22Rv1 (cell line): ENCODE results near the gene PROB1.
"Not testable (repeated sequence)": the region's sequence is repeated elsewhere in the genome, so short reads cannot be mapped to it uniquely, and the experiment has no call there.

Source experiments
- H3K27ac ChIP-seq: fragments of 450-650 bp; 2 replicates; pipeline ENCODE4 v1.5.1; 2017
- ZFX ChIP-seq: fragments of 450-650 bp; IDR thresholded peaks from 2 replicates; pipeline ENCODE4 v1.6.1; 2017; ENCODE audit warnings: antibody characterized with exemption, borderline replicate concordance
- TF ChIP-seq, protein P1 (sequence below): fragments of 450-650 bp; IDR thresholded peaks from 2 replicates; pipeline ENCODE4 v1.5.1; 2017; ENCODE audit warnings: mild to moderate bottlenecking

PROB1 gene

DNA sequence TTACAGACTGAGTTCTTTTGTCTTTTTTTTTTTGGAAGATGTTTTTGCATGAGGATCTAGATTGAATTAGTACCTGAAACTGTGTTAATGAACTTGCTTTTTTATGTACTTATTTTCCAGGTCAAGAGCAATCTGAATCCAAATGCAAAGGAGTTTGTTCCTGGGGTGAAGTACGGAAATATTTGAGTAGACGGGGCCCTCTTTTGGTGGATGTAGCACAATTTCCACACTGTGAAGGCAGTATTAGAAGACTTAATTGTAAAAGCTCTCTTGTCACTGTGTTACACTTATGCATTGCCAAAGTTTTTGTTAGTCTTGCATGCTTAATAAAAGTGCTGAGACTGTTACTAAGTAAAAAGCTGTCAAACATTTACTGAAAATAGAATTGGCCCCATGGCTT, 26.3 kb downstream of the PROB1 start:
- no peak overlapping the region for H3K27ac ChIP-seq
- TF ChIP-seq, protein P1, sequence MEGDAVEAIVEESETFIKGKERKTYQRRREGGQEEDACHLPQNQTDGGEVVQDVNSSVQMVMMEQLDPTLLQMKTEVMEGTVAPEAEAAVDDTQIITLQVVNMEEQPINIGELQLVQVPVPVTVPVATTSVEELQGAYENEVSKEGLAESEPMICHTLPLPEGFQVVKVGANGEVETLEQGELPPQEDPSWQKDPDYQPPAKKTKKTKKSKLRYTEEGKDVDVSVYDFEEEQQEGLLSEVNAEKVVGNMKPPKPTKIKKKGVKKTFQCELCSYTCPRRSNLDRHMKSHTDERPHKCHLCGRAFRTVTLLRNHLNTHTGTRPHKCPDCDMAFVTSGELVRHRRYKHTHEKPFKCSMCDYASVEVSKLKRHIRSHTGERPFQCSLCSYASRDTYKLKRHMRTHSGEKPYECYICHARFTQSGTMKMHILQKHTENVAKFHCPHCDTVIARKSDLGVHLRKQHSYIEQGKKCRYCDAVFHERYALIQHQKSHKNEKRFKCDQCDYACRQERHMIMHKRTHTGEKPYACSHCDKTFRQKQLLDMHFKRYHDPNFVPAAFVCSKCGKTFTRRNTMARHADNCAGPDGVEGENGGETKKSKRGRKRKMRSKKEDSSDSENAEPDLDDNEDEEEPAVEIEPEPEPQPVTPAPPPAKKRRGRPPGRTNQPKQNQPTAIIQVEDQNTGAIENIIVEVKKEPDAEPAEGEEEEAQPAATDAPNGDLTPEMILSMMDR, result no peak
- TF ChIP-seq ZFX, result no peak

DNA sequence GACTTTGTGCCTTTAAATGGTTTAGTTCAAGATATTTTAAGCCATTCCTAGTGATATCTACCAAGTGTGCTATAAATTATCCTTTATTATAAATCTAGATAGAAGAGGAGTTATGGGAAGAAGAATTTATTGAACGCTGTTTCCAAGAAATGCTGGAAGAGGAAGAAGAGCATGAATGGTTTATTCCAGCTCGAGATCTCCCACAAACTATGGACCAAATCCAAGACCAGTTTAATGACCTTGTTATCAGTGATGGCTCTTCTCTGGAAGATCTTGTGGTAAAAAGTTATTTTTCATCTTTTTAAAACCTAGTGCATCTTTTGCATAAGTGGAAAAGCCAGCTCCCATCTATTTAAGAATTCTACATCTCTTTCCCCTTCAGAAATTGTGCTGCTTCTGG, 30.4 kb downstream of the PROB1 start:
- TF ChIP-seq, protein P1, result no peak
- no peak for TF ChIP-seq ZFX
- no peak overlapping the region for H3K27ac ChIP-seq

DNA sequence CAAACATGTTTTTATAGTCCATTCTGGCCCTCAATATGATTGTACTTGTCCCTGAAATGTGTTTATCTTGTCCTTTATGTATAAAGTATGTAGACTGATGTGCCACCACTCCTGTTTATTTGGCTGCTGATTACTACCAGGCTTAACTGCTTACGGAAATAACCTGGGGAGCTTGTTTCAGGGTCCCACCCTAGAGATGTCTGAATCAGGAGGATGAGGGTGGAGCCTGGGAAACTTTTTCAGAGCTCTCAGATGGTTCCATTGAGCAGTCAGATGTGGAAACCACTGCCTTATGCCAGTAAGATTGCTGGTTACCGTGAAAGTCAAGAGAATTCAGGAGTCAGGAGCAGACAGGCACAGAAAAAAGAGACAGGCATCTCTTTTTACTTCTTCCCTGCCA, 31.0 kb downstream of the PROB1 start:
- H3K27ac ChIP-seq, result no peak overlapping the region
- TF ChIP-seq, protein P1, result no peak
- TF ChIP-seq ZFX, result no peak

DNA sequence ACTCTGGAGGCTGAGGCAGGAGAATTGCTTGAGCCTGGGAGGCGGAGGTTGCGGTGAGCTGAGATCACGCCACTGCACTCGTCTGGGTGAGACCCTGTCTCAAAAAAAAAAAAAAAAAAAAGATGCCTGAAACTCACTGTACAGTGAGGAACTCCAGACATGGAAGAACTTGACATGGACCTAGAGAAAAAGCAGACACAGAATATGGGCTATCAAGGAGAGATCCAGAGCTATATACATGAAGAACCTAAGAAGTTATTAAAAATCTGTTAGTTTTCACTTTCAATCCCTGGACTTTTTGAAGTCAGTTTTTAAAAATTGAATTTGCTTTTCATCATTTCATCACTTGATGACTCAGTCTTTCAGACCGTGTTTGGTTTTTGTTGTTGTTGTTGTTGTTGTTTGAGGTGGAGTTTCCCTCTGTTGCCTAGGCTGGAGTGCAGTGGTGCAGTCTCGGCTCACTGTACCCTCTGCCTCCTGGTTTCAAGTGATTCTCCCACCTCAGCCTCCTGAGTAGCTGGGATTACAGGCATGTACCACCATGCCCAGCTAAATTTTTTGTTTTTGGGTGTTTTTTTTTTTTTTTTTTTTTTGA, 33.0 kb downstream of the PROB1 start:
- TF ChIP-seq, protein P1, result no peak
- TF ChIP-seq ZFX, result no peak

DNA sequence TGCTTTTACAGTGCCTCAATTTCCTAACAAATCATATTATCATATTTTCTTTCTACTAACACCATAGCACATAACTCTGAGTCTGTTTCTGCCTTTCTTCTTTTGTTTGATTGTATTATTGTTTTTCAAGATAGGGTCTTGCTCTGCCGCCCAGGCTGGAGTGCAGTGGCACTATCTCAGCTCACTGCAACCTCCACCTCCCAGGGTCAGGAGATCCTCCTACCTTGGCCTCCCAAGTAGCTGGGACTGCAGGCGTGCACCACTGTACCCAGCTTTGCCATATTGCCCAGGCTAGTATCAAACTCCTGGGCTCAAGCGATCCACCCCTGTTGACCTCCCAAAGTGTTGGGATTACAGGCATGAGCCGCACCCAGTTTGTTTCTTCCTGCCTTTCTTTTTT, 34.5 kb downstream of the PROB1 start:
- no peak overlapping the region for H3K27ac ChIP-seq
- TF ChIP-seq, protein P1, result no peak
- TF ChIP-seq ZFX, result no peak

More for the DNA sequence above, 33.0 kb downstream of the PROB1 start:
- no peak overlapping the region for H3K27ac ChIP-seq

DNA sequence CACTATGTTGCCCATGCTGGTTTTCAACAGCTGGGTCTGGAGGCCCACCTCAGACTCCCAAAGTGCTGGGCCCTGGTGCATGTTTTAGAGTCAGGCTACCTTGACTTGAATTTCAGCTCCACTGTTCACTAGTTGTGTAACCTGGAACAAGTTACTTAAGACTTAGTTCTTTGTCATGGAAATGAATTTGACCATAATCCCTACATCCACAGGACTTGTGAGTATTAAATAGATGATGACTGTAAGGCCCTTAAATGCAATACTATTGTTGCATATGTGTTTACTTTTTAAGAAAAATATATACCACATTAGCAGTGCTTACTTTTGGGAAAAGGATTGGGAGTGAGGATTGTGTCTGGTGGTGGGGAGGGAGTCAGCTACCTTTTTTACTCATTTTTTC, 36.8 kb downstream of the PROB1 start:
- TF ChIP-seq, protein P1, result no peak
- no peak overlapping the region for H3K27ac ChIP-seq

DNA sequence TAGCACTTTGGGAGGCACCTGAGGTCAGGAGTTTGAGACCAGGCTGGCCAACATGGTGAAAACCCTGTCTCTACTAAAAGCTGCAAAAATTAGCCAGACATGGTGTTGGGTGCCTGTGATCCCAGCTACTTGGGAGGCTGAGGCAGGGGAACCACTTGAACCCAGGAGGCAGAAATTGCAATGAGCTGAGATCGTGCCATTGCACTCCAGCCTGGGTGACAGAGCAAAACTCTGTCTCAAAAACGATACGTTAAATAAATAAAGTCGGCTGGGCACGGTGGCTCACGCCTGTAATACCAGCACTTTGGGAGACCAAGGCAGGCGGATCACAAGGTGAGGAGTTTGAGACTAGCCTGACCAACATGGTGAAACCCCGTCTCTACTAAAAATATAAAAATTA, 39.0 kb downstream of the PROB1 start:
- H3K27ac ChIP-seq, result not testable (repeated sequence)

DNA sequence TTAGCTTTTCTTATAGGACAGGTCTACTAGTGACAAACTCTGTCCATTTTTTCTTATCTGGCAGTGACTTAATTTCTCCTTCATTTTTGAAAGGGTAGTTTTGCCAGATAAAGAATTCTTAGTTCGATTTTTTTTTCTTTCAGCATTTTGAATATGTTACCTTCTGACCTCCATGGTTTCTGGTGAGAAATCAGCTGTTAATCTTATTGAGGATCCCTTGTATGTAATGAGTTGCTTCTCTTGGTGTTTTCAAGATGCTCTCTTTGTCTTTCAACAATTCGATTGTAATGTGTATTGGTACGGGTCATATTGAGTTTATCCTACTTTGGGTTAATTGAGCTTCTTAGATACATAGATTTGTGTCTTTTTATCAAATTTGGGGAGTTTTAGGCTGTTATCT, 40.7 kb downstream of the PROB1 start:
- no peak overlapping the region for H3K27ac ChIP-seq
- TF ChIP-seq, protein P1, result no peak
- no peak for TF ChIP-seq ZFX

DNA sequence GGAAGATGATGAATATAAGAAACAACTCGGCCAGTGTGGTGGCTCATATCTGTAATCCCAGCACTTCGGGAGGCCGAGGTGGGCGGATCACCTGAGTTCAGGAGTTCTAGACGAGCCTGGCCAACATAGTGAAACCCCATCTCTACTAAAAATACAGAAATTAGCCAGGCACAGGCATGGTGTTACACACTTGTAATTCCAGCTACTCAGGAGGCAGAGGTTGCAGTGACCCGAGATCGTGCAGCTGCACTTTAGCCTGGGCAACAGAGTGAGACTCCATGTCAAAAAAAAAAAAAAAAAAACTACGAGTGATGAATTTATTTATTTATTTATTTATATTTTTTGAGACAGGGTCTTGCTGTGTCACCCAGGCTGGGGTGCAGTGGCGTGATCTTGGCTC, 47.0 kb downstream of the PROB1 start:
- H3K27ac ChIP-seq, result not testable (repeated sequence)

DNA sequence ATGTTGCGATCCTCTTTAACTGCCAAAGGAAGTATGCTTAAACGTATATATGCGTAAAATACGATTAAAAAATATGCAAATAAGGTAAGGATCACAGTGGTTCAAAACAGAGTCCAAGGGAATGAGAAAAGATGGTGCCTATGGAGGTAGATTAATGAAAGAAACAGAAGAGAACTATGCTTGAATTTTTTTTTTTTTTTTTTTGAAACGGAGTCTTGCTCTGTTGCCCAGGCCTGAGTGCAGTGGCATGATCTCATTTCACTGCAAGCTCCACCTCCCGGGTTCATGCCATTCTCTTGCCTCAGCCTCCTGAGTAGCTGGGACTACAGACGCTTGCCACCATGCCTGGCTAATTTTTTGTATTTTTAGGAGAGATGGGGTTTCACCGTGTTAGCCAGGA, 49.5 kb downstream of the PROB1 start:
- H3K27ac ChIP-seq, result not testable (repeated sequence)
